ENCODE results near the gene SF3A1.

The SF3A1 gene

DNA sequence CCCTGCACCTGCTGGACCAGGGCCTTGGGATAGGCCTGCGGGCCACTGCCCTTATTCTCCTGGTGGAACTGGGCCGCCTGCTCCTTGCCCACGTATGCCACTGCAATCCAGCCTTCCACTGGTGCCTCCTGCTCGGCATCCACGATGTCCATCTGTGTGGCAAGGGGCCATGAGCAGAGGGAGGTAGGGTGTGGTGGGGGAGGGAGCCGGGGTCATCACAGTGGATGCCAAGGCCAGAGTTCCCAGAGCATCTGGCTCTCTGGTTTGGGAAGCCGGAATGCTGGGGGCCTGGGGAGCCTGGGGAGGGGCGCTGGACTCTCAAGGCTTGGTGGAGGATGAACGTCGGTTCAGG lies 29.9 kb upstream of the SF3A1 start:
- DNase-seq = no peak

DNA sequence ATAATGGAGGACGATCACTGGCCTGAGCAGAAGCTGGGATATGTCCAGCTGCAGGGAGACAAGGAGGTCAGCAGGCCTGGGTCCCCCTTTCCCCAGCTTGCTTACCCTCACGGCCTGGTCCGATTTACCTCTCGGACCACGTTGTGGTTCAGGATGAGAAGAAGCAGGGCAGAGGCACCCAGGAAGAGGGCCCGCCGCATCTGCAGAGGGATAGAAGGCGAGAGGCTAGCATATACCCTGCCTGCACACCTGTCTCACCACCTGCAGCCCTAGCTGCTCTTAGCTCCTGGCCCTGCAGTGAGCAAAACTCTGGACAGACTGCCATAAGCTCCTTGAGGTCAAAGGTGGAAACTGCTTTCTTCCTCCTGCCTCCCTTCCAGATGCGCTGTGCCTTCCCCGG lies 29.2 kb upstream of the SF3A1 start:
- DNase-seq = no peak

DNA sequence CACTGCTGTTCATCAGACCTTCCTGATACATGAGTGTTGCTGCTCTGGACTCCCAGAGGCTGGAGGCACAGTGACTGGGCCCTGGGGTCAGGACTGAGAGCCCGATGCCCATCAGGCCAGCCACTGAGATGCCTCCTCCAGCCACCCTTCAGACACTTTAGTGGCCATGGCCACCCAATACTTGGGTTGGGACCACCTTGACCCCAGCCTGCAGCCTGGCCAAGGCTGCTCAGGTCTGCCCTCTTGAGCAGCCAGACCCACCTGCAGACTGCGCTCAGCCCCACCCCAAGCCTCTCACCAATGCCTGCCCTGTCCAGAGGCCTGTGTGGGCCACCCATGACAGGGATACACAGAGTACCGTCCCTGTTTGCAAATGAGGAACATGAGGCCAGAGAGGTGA lies 26.4 kb upstream of the SF3A1 start:
- no peak for DNase-seq

DNA sequence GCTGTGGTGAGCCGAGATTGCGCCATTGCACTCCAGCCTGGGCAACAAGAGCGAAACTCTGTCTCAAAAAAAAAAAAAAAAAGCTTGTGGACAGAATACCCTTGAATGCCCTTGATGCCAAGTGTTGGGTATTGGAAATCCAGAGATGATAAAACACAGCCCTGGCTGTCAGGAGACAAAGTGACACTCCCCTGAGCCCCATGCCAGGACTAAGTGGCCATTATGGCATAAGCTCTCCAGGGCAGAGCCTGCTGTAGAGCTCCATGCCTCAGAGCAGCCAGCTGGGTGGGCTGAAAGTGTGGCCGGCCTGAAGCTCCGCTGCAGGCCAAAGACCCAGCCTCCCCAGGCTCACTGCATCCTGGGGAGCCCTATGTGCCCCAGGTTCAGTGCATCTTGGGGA lies 25.6 kb upstream of the SF3A1 start:
- DNase-seq = no peak

DNA sequence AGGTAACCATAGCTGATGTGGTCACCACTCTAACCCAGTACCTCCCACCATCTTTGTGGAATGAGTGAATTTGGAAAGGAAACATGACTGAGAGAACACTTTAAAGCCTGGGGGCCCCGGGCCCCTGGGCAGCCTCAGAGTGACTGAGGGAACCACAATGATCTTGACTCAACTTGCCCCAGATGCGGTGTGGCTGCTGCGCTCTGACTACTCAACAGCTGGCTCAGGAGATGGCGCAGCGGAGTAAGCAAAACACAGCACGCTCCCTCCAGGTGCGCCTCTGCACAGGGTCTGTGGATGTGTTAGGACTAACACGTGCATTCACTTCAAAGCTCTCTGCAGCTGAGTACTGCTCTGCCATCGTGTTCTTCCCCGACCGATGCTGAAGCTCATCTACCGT lies 24.6 kb upstream of the SF3A1 start:
- no peak for DNase-seq

- no peak for DNase-seq
Observed at GRCh38 chr22:30380011-30380410, 23.3 kb upstream of the SF3A1 start.

GRCh38 chr22:30375312-30375849 lies 18.7 kb upstream of the SF3A1 start:
- DNase-seq = no peak

GRCh38 chr22:30373331-30374325 lies 16.9 kb upstream of the SF3A1 start:
- no peak for DNase-seq

DNA sequence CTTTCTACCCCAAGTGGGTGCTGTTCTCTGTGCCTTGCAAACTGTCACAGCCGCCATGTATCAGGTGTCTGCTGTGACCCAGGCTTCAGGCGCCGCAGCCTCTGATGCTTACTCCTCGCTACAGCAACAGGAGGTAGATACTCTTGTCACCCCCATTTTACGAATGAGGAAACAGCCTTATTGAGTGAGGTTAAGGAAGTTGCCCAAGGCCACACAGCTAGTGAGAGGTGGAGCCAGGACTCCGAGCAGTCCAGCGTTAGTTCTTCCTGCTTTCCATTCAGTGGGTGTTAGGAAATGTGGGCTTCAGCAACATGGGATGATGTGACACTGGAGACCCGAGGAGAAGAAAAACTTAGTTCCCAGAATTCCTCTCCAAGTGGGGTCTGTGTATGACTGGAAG lies 16.2 kb upstream of the SF3A1 start:
- DNase-seq = no peak

GRCh38 chr22:30371981-30372380 lies 15.3 kb upstream of the SF3A1 start:
- DNase-seq = no peak

DNA sequence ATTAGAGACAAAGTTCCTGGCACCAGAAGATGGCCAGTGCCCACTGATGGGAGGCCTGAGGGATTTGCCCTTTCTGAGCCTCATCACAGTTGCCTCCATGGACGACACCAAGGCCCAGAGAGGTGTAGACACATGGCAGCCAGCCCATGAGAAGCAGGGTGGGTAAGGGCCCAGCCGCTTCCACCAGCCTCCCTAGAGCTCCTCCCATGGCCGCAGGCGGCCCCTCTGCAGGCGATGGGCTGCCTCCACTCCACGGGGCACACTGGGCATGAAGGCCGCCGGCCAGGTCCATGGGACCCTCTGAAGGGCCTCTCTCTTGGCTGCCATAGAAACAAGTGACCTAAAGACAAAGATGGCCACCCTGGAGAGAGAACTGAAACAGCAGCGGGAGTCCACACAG lies 14.6 kb upstream of the SF3A1 start:
- DNase-seq = no peak

- no peak for DNase-seq
Observed at GRCh38 chr22:30370641-30371230, 14.0 kb upstream of the SF3A1 start.

GRCh38 chr22:30368420-30368819 lies 11.7 kb upstream of the SF3A1 start:
- DNase-seq = no peak

DNA sequence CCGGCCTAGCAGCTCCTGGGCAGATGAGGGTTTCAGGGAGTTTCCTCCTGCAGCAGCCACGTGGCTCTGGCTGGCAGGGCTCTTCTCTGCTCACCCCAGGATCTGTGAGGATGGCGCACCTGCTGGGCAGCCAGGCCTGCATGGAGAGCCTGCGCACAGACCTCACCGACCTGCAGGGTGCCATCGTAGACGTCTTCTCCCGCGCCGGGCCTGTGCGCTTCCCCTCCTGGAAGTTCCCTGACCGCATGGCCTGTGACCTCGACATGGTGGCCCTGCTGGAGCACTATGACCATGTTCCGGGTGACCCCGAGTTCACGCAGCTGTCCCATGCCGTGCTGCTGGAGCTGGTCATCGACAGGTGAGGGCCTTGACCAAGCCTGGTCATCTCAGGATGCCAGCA lies 9.2 kb upstream of the SF3A1 start:
- DNase-seq = no peak

GRCh38 chr22:30362651-30363281 lies 6.1 kb upstream of the SF3A1 start:
- no peak for DNase-seq

DNA sequence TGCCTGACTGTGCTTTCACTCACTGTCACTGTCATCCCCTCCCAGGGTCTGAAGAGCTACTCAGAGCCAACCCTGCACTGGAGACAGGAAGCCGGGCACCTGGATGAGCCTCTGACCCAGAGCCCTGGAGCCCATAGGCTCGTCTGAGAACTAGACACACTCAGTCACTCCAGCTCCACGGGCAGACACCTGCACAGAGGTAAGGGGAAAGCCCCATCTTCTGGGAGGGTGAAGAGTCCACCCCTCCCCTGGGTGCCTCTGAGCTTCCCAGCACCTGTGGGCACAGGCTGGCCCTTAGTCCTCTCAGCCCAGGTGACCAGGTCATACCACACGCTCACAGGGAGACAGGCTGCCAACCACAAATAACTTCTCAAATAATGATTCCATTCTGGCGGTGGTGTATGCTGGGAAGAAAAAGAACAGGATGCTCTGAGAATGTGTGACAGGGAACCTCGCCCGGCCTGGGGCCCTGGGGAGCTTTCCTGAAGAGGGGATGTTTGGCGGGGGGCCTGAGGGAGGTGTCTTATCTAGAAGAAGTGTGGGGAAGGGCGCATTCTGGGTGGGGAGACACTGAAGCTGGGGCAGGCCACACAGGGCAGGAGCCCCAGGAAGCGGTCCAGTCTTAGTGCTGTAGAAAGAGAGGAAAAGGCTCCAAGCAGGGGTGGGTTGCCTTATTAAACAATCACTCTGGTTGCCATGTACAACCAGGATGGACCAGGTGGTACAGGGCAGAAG lies 5.4 kb upstream of the SF3A1 start:
- DNase-seq = no peak

DNA sequence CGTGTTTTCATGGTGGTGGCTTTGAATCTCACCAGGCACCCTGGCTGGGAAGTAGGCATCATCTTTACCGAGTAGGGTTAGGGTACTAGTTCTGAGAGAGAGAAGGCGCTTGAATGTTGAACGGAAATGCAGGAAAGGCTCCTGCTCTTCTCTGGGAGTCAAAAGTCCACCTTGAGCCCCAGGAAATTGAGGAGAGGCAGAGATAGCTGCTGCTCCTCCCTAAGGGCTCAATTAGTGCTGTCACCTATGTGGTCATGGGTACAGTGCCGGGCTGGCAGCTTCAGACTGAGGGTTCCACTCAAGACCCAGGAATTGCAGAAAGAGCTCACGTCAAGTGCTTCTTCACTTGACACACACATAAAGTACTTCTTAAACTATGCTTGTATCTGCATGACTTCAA lies 1.8 kb upstream of the SF3A1 start:
- no peak for DNase-seq

- no peak for DNase-seq
Observed at GRCh38 chr22:30357650-30358215, 1.0 kb upstream of the SF3A1 start.

DNA sequence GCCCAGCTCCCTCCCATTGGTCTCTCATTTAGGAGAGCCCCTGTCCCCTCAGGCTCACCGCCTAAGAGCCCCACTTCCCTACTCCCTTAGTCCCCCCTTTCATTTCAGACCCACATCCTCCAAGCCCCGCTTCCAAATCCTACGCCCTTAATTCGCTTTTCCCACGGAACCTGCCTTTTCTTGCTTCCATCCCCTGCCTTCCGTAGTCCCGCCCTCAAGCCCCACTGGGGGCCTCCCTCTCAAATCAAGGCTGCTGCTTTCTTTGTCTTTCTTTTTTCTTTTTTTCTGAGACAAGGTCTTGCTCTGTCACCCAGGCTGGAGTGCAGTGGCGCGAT lies 509 bp upstream of the SF3A1 start:
- no peak for DNase-seq

- no peak for DNase-seq
Observed at GRCh38 chr22:30354644-30355043, 2.0 kb downstream of the SF3A1 start.

- no peak for DNase-seq
Observed at GRCh38 chr22:30351226-30351625, 5.5 kb downstream of the SF3A1 start.

DNA sequence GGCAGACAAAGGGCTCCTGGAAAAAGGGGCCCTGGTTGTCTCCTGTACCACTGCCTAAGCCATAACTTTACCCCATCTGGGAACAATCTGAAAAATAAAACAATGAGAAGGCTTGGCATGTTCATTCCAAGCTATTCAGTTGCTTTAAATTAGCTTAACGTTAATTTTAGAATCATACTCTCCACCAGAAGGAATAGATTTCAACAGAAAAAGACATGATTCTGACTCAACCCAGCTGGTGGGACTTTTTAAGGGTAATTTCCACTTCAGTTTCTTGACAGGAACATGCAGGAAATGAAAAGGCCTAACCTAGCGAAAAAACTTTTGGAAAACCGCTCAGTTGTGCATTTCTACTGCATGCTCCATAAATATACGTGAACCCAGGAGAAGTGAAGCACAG lies 7.9 kb downstream of the SF3A1 start:
- DNase-seq = no peak

DNA sequence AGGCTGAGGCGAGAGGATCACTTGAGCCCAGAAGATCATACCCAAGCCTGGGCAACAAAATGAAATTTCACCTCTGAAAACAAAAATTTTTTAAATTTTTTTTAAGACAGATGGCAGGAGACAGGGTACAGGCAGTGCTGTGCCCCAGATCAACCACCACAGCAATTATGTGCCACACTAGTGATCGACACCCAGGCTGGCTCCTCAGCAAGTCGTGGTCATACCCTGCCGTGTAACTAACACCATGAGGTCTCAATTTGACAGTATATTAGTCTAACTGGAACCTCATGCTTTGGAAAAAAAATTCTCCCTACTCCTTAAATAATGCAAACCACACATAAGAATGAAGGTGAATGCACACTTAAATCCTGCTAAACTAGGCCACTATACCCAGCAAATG lies 8.3 kb downstream of the SF3A1 start:
- no peak for DNase-seq

Data from activated T-cell treated with anti-CD3 and anti-CD28 coated beads, Interleukin-2, amount 50 U/mL, for 1 hour (primary cell).